HG02678 (cell line): ENCODE results near the gene NTN3.
"Not testable (repeated sequence)": the region's sequence is repeated elsewhere in the genome, so short reads cannot be mapped to it uniquely, and the experiment has no call there.

Source experiments
- ATAC-seq: cut with Tn5 transposase; IDR thresholded peaks from one replicate; pipeline ENCODE4 v1.9.1; 2021; ENCODE audit warnings: mild to moderate bottlenecking, moderate library complexity; ENCODE audit not compliant: unreplicated experiment

Gene NTN3

GRCh38 chr16:2439598-2439997, 31.5 kb upstream of the NTN3 start:
- ATAC-seq: no peak

- not testable (repeated sequence) for ATAC-seq
These were observed 29.8 kb upstream of the NTN3 start for GRCh38 chr16:2441143-2441804.

- no peak for ATAC-seq
These were observed 27.5 kb upstream of the NTN3 start for GRCh38 chr16:2443555-2443954.

- no peak for ATAC-seq
These were observed 23.0 kb upstream of the NTN3 start for GRCh38 chr16:2447920-2448583.

GRCh38 chr16:2449118-2449517, 22.0 kb upstream of the NTN3 start:
- ATAC-seq: no peak

GRCh38 chr16:2450535-2450934, 20.6 kb upstream of the NTN3 start:
- ATAC-seq: no peak

GRCh38 chr16:2450975-2451381, 20.1 kb upstream of the NTN3 start:
- ATAC-seq: no peak

GRCh38 chr16:2451851-2452320, 19.2 kb upstream of the NTN3 start:
- no peak for ATAC-seq

- no peak for ATAC-seq
These were observed 18.4 kb upstream of the NTN3 start for GRCh38 chr16:2452650-2453049.

GRCh38 chr16:2455081-2455845, 15.8 kb upstream of the NTN3 start:
- no peak for ATAC-seq

GRCh38 chr16:2456551-2457153, 14.4 kb upstream of the NTN3 start:
- no peak for ATAC-seq

- no peak for ATAC-seq
These were observed 13.8 kb upstream of the NTN3 start for GRCh38 chr16:2457267-2457666.

- ATAC-seq: no peak
These were observed 13.2 kb upstream of the NTN3 start for GRCh38 chr16:2457946-2458345.

- no peak for ATAC-seq
These were observed 12.0 kb upstream of the NTN3 start for GRCh38 chr16:2458887-2459646.

GRCh38 chr16:2459647-2460390, 11.3 kb upstream of the NTN3 start, which contains the start of gene TEDC2:
Gene TEDC2, plus strand, starts transcription at chr16:2460109. Its CDS starts 36 bp downstream, at chr16:2460145.
- ATAC-seq: peak; percentile 89

- ATAC-seq: no peak
These were observed 10.7 kb upstream of the NTN3 start for GRCh38 chr16:2460391-2460713.

- no peak for ATAC-seq
These were observed 10.2 kb upstream of the NTN3 start for GRCh38 chr16:2460916-2461315.

GRCh38 chr16:2462031-2462866, 8.8 kb upstream of the NTN3 start:
- no peak for ATAC-seq

GRCh38 chr16:2464333-2464732, 6.8 kb upstream of the NTN3 start:
- no peak for ATAC-seq
